Thymus (tissue), 2 donors: ENCODE data around the gene LGR6. TPM values are rescaled to one million over a fixed set of nuclear protein-coding genes. Genes with fewer than 3 reads are reported as not detected.

Experiments used
- polyA plus RNA-seq: library from polyadenylated mRNA; stranded (reverse); fragments of 200-250 nt; gene quantifications from one replicate; pipeline ENCODE4 v1.2.3, GENCODE V29; 2013
- total RNA-seq: library from RNA; stranded (reverse); fragments of 120-200 nt; gene quantifications from one replicate; pipeline ENCODE4 v1.2.4, GENCODE V29; 2013
- donor health status: healthy.

The LGR6 gene
- total and polyA plus RNA-seq, 2 donors: 0.05 to 1.0 TPM

Other genes with a start within 250 kb of the LGR6 start
- gene LMOD1, start 247.3 kb upstream of the LGR6 start, total RNA-seq: 0.24 TPM
- 17.1 TPM for gene LMOD1, start 247.3 kb upstream of the LGR6 start, polyA plus RNA-seq
- 47.1 TPM for gene TIMM17A, start 238.3 kb upstream of the LGR6 start, total RNA-seq
- 48.9 TPM for gene TIMM17A, start 238.3 kb upstream of the LGR6 start, polyA plus RNA-seq
- gene RNPEP, start 211.2 kb upstream of the LGR6 start, total RNA-seq: 20.0 TPM
- 39.7 TPM for gene RNPEP, start 211.2 kb upstream of the LGR6 start, polyA plus RNA-seq
- gene ELF3, start 183.2 kb upstream of the LGR6 start, total RNA-seq: 2.3 TPM
- 13.6 TPM for gene ELF3, start 183.2 kb upstream of the LGR6 start, polyA plus RNA-seq
- under 0.01 TPM for gene GPR37L1, start 70.9 kb upstream of the LGR6 start, total RNA-seq
- 0.09 TPM for gene GPR37L1, start 70.9 kb upstream of the LGR6 start, polyA plus RNA-seq
- 16.7 TPM for gene ARL8A, start 49.1 kb upstream of the LGR6 start, total RNA-seq
- gene ARL8A, start 49.1 kb upstream of the LGR6 start, polyA plus RNA-seq: 29.5 TPM
- gene PTPN7, start 33.2 kb upstream of the LGR6 start, total RNA-seq: 114 TPM
- gene PTPN7, start 33.2 kb upstream of the LGR6 start, polyA plus RNA-seq: 75.2 TPM
- gene UBE2T, start 148.1 kb downstream of the LGR6 start, total RNA-seq: 67.6 TPM
- 9.5 TPM for gene UBE2T, start 148.1 kb downstream of the LGR6 start, polyA plus RNA-seq
- 7.5 TPM for gene PPP1R12B, start 154.9 kb downstream of the LGR6 start, total RNA-seq
- 8.2 TPM for gene PPP1R12B, start 154.9 kb downstream of the LGR6 start, polyA plus RNA-seq